ENCODE data around the gene MCC.

The MCC gene

GRCh38 chr5:113177225-113177624 is 311.0 kb downstream of the MCC start:
- DNase-seq (ENCODE audit: low read depth): no peak

DNA sequence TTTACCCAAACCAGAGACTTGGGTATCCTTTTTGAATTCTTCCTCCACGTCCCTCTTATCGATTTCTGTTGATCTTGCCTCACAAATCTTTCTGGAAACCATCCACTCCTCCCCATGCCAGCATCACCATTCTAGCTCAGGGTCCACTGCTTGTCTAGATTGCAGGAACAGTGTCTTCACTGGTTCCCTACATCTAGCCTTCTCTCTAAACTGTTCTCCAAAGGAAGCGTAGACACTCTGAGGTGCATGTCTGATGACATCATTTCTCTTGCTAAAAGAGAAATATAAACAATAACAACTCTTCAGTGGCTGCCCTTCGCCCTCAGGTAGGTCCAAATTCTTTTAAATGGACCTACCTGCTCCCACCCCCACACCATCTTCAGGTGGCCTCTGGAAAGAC is 311.5 kb downstream of the MCC start:
- no peak for DNase-seq (ENCODE audit: low read depth)

DNA sequence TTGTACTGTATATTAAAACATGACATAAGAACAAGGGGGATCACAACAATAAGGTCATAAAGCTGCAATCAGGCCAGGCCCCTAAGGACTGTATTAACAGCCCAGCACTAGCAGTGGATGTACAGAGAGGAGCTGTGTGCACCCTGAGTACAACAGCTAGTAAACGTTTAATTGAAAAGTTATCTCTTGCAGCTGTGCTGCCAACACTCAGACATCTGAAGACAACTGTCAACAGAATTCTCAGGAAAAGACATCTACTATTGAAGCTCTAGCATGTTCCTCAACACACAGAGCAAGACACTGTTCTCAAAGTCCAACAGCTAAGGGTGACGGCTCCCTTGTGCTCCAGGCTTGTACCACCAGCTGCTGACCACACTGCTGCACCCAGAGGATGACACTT is 312.1 kb downstream of the MCC start:
- no peak for DNase-seq (ENCODE audit: low read depth)

GRCh38 chr5:113172231-113172826 is 315.9 kb downstream of the MCC start:
- no peak for DNase-seq (ENCODE audit: low read depth)

DNA sequence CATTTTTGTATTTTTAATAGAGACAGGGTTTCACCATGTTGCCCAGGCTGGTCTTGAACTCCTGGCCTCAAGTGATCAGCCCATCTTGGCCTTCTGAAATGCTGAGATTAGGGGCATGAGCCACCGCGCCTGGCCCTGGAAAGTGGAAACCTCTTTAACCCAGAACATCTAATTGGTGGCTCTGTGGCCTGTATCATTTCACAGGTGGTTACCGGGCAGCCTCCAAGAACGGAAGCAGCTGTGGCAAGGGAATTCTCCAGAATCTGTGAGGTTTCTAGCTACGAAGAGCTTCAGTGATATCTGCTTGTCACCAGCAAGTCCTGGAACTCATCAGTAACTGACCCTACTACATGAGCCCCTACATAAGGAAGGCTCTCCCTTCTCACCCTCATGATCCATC is 316.7 kb downstream of the MCC start:
- DNase-seq (ENCODE audit: low read depth): no peak

GRCh38 chr5:113170707-113171106 is 317.5 kb downstream of the MCC start:
- DNase-seq (ENCODE audit: low read depth): no peak

DNA sequence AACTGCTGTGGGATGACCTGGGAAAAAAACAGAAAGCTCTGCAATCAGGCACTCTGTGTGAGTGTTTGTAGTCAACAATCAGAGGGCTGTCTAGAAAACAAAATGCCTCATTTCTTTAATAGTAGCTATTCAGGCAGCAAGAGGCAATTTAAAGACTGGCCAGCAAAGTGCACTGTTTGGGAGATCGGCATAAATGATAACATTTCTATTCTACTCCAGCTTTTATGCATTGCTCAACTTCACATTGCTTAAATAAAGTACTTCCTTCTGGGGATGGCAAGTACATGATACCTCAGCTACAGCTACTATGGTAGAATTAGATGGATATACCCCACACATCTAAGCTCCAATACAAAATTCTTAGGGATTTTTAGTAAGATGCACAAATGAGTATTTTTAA is 318.5 kb downstream of the MCC start:
- no peak for DNase-seq (ENCODE audit: low read depth)

DNA sequence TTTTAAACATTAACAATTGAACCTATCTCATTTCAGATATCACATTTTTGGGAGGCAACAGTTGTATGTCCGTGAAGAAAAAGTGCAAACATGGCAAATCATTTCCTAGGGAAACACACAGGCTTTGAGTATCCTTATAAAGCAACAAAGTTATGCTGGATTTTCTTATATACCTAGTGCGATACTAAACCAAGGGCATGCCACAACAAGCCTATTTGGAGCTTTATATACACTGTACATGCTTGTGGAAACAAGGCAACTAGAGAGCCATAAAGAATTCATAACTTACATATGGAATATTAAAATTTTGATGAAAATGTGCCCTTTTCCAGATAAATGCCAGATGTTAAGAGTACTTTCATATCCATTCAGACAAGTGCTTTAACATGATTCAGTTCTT is 320.3 kb downstream of the MCC start:
- DNase-seq (ENCODE audit: low read depth): no peak

DNA sequence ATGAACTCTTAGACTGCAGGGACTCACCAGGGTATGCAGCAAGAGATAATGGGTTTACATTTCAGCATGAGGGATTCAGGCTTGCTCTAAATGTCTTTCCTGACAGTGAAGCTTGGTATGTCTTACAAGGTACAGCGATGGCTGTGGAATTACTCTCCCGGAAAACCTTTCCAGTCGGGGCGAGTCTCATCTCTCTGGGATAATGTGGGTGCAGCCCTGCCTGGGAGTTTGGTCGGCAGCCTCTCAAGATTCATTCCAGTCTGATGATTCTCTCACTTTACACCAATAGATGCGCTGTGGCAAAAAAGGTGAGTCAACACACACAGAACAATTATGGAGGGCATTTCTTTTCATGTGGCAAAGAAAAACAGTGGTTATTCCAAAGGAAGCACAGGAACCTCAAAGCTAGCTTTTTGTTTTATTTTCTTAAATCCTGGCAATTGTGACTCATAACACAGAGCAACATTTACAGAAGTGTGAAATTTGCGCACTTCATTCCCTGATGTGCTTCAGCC is 321.3 kb downstream of the MCC start:
- peak; percentile 85 for DNase-seq (ENCODE audit: low read depth)

DNA sequence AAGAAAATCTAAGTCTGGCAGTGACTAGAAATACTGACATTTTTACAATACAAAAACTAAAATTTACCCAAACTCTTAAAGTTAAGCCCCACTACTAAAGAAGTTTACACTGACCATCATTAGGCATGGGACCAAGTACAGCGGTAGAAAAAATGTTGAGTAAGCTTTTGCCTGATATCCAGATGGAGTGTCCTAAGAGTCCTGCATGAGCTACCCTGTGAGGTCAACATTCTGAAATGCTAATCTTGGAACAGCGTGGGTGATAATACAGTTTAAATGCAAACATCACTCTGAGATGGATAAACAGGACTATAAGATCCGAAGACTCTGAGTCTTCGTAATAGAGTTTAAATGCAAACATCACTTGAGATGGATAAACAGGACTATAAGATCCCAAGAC is 322.0 kb downstream of the MCC start:
- DNase-seq (ENCODE audit: low read depth): peak; percentile 16

DNA sequence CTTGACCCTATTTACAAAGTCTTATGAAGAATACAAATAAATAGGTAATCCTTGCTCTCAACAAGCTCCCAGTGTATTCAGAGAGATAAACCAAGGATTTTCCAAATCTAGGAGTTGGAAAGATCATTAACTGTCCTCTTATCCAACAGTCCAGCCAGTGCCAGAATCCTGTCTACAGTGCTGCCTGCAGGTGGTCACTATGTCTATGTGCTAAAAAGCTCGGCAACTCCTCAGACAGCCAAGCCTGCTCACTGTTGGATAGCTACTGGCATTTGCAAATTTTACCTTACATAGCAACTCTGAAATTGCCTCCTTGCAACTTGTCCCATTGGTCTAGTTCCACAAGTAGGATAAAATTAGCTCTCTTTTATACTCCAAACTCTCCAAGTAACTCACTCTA is 324.2 kb downstream of the MCC start:
- no peak for DNase-seq (ENCODE audit: low read depth)

DNA sequence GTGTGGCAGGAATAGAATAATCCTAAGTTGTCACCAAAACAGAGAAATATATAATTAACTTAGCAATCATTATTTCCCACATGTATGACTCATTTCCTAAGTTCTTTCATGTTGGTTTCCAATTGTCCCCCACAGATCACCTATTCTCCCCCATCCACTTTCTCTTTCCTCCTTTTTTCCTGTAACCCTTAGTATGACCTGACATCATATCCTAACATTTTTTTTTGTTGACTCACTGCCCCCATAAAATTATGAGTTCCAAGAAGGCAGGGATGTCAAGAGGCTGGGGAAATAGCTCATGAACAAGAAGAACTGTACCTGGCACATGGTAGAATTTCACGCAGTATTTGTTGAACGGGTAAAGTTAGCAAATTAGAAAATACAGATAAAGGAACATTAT is 324.9 kb downstream of the MCC start:
- DNase-seq (ENCODE audit: low read depth): peak; percentile 72

DNA sequence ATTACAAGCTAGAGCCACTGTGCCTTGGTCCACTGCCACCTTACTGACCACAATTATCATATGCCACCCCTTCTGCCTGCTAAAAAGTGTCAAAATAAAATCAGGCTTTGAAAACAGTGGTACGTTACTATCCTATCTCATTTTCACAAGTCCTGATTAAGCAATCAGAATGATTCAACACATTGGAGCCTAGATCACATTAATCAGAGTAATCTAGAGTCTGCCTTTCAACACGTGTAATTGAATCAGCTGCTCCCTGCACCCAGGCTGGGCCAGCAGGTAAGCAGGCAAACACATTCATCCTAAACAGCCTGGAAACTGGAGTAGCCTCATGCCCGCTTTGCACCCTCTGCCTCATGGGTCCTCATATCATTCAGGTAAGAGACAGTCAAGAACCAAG is 325.5 kb downstream of the MCC start:
- peak; percentile 50 for DNase-seq (ENCODE audit: low read depth)

DNA sequence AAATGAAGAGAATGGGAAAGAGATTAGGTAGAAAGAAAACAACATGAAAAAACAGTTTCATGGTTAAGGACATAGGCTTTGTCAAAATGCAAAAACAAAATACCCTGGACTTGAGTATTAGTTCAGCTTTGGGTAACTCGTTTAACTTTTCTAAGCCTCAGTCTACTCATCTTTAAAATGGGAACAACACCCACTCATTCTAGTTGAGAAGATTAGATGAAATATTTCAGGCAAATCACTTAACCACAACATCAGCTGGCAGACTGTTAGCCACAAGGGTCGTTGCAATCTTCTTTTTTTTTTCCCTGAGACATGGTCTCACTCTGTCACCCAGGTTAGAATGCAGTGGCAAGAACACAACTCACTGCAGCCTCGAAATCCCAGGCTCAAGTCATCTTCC is 326.0 kb downstream of the MCC start:
- DNase-seq (ENCODE audit: low read depth): no peak

- no peak for DNase-seq (ENCODE audit: low read depth)
Measured at GRCh38 chr5:113161806-113162205, 326.4 kb downstream of the MCC start.

DNA sequence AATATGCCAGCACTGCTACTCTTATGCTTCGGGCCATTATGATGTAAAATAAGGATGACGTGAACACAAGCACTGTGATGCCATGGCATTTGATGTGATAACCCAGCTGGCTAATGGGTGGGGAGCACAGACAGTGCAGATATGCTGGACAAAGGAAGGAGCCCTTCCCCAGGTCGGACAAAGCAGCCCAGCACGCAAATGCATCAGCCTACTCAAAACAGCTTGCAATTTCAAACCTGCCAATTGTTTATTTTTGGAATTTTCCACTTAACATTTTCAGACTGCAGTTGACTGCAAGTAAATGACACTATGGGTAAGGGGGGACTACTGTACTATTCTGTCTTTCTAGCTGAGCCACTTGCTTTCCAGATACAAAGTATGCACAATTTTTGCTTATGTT is 330.4 kb downstream of the MCC start:
- no peak for DNase-seq (ENCODE audit: low read depth)

DNA sequence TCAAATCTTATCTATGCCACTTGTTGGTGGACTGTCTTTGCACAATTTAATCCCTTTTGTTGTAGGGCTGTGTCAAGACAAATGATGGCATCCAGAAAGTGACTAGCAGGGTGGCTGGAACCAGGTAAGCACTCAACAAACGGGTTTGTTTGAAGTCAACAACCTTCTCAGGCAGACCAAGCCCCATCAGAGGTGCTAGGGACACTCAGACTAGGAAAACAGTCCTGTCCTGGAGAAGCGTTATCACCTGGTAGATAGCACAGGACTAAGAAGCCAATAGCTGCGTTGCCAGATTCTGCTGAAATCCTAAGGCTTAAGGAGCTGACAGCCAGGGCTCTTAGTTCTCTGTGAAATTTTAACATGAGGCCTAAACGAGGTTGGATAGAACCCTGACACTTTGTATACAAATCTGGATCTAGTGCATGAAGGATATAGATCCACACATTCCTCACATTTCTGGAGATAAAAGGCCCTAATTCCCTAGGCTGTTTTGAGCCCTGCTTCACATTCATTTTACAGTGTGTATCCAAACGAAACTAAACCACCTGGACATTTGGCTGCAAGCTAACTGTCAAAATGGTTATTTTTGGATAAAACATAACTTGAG is 331.9 kb downstream of the MCC start:
- DNase-seq (ENCODE audit: low read depth): no peak

DNA sequence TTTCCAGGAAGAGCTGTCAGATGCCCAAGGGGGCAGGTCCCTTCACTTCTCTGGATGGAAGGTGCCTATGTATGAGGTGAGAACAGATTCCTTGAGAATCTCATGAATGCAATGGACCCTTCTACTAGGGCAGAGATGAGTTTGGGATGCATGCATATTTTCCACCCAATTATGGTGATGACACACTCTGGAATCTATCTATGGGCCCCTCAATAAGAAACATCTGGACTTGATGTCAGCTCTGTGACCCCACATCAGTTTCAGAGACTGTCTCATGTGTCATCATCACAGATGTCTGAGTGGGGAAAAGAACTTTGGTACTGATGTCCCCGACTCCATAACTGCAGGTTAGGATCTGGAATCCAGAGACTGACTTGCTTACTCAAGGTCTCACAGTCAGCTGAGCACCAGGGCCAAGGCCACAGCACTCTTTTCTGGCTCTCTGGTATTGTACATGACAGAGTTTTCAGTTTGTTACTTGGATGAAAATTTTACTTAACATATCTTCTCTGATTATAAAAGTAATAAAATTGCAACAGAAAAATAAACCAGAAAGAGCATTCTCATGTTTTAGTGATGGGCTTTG is 334.6 kb downstream of the MCC start:
- no peak for DNase-seq (ENCODE audit: low read depth)

DNA sequence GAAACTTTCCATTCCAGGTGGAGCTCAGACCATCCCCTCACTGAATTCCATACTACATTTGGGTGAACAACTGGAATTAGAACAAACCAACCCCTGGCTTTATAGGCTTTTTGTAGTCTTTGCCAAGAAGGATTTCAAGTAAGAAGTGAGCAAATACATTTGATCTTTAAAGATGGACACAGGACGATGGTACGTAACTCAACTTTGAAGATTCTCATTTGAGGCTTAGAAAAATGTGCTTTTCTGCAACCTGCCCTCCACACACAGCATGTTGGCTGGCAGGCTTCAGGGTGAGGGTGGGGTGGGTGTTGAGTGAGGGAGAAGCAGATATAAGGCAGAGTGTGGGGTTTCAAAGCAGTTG is 335.9 kb downstream of the MCC start:
- DNase-seq (ENCODE audit: low read depth): no peak

DNA sequence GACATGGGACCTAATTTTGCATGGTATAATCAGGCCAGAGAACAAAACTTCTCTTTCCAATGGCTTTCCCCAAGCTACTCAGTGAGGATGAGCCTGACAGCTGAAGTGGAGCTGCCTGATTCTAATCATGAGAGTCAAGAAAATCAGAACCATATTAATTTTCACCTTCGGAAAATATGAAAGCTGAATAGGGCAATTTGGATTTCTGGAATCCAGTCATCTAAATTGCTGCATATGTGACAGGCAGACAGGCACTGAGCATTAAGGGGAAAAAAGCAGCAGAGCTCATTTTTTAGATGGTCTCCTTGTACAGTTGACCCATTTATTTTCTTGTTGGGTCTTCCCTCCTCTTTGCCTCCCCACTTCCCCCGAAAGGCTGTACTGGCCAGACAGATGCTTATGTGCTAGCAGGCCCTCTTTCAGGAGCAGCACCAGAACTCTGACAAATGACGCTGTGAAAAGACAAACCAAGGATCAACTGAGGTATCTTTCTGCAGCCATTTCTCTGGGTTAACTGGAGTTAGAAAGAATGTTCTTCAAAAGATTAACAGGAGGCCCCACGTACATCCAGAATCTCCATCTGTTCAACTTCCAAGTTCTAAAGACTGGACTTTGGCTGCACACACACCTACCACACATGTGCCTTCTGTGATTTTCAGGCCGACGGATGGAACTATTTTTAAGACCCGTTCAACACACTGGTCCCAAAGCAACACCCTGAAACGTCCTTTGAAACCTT is 336.4 kb downstream of the MCC start:
- no peak for DNase-seq (ENCODE audit: low read depth)

DNA sequence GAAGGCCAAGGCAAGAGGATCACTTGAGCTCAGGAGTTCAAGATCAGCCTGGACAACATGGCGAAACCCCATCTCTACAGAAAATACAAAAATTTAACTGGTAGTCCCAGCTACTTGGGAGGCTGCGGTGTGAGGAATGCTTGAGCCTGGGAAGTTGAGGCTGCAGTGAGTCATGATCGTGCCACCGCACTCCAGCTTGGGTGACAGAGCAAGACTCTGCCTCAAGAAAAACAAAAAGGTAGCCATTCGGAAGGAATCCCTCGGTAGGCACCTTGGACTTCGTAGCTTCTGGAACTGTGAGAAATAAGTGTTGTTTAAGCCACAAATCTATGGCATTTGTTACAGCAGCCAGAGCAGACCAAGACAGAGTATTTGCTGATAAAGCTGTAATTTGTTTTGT is 337.4 kb downstream of the MCC start:
- DNase-seq (ENCODE audit: low read depth): no peak

DNA sequence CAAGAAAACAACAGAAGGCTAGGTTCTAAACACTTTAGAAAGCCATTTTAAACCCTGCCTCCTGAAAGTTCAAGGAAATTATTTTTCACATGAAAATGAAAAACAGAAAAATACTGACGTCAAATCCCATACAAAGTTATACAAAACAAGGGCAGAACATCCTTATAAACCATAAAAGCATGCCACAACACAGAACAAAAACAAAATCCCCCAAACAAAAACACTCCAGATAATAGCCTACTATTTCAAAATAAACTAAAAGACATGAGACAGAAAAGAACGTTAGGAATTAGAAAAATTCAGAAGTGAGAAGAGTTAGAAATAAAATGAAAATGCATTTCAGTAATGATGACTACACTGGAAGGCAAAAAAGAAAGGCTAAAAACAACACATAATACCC is 338.0 kb downstream of the MCC start:
- DNase-seq (ENCODE audit: low read depth): no peak

- no peak for DNase-seq (ENCODE audit: low read depth)
Measured at GRCh38 chr5:113147537-113147936, 340.7 kb downstream of the MCC start.
